Lower leg skin (tissue), 4 donors: Measurements from ENCODE around the gene TMCC1. TPM values are rescaled to one million over a fixed set of nuclear protein-coding genes. Genes with fewer than 3 reads are reported as not detected.
"Not testable (repeated sequence)": the region's sequence is repeated elsewhere in the genome, so short reads cannot be mapped to it uniquely, and the experiment has no call there.

Experiments used
- DNase-seq, 2 donors: peaks; one replicate each; pipeline ENCODE4 v3.0.0-alpha.2; 2019; ENCODE audit warnings: low spot score in 2 of 2
- H3K4me3 ChIP-seq: fragments of 200-600 bp; sonication (generic); 2 replicates; pipeline ENCODE4 v1.5.1; 2017; ENCODE audit warnings: mild to moderate bottlenecking, low read depth; ENCODE audit not compliant: poor library complexity, severe bottlenecking
- CTCF ChIP-seq, 3 donors: fragments of 450-650 bp; IDR thresholded peaks; one replicate each; pipeline ENCODE4 v1.5.1; 2016; ENCODE audit warnings: antibody characterized with exemption in 3 of 3, mild to moderate bottlenecking in 3 of 3, moderate library complexity in 2 of 3
- POLR2A ChIP-seq, 2 donors: fragments of 450-650 bp; IDR thresholded peaks; one replicate each; pipeline ENCODE4 v1.6.1; 2016 to 2017; ENCODE audit warnings: antibody characterized with exemption in 2 of 2, mild to moderate bottlenecking in 1 of 2, moderate library complexity in 1 of 2
- WGBS, 2 donors: methylation state at CpG; one replicate each; pipeline ENCODE4 v1.1.5; 2018; 5-methylcytosine and 5-hydroxymethylcytosine counted together
- intact Hi-C: fragments of 100-400 bp; cut with DNase I; formaldehyde crosslinking; loops from one replicate; pipeline ENCODE4 v1.15.0; 2023; ENCODE audit warnings: low total_unique reads
- total RNA-seq, 4 donors: library from RNA; depleted of rRNA; stranded (reverse); fragments of >200 nt; gene quantifications; one replicate each; pipeline ENCODE4 v1.1.0, GENCODE V29; 2016

TMCC1 gene
- total RNA-seq, 4 donors from 2014 or later, result 15.1 to 28.6 (median 18.8) TPM

- H3K4me3 ChIP-seq, result no peak overlapping the region
- no peak for TF ChIP-seq POLR2A (IDR thresholded peaks at IDR 0.05)
- no peak for TF ChIP-seq CTCF (IDR thresholded peaks at IDR 0.05)
- DNase-seq, result no peak
- 84 to 87% methylated on average over 2 of the region's 2 CpGs for WGBS, 2 donors
- intact Hi-C loops, result no loop called here
These were observed 24.6 kb downstream of the TMCC1 start for GRCh38 chr3:129868912-129869311.

- 66 to 77% methylated on average over 5 of the region's 5 CpGs for WGBS, 2 donors
- intact Hi-C loops, result no loop called here
These were observed 25.9 kb downstream of the TMCC1 start for GRCh38 chr3:129867506-129868124.

GRCh38 chr3:129865806-129866205, 27.7 kb downstream of the TMCC1 start:
- no peak overlapping the region for H3K4me3 ChIP-seq
- TF ChIP-seq POLR2A (IDR thresholded peaks at IDR 0.05) (no peak), CTCF (IDR thresholded peaks at IDR 0.05) (no peak)
- intact Hi-C loops, result no loop called here
- WGBS, 2 donors, result 95 to 100% methylated on average over 2 of the region's 2 CpGs
- no peak for DNase-seq

More at GRCh38 chr3:129867506-129868124, 25.9 kb downstream of the TMCC1 start:
- no peak for DNase-seq
- TF ChIP-seq POLR2A (IDR thresholded peaks at IDR 0.05), result no peak
- TF ChIP-seq CTCF (IDR thresholded peaks at IDR 0.05), result no peak
- no peak overlapping the region for H3K4me3 ChIP-seq

GRCh38 chr3:129864519-129864918, 29.0 kb downstream of the TMCC1 start:
- no peak for TF ChIP-seq CTCF (IDR thresholded peaks at IDR 0.05)
- no peak for TF ChIP-seq POLR2A (IDR thresholded peaks at IDR 0.05)
- DNase-seq, result no peak
- H3K4me3 ChIP-seq, result no peak overlapping the region
- WGBS, 2 donors, result 94 to 96% methylated on average over 1 of the region's 1 CpG
- intact Hi-C loops, result no loop called here

- 97 to 98% methylated on average over 4 of the region's 4 CpGs for WGBS, 2 donors
- H3K4me3 ChIP-seq, result no peak overlapping the region
- TF ChIP-seq CTCF (IDR thresholded peaks at IDR 0.05) (no peak), POLR2A (IDR thresholded peaks at IDR 0.05) (no peak)
- DNase-seq, result no peak
- intact Hi-C loops, result no loop called here
These were observed 34.2 kb downstream of the TMCC1 start for GRCh38 chr3:129859272-129859671.

GRCh38 chr3:129857899-129858298, 35.6 kb downstream of the TMCC1 start:
- WGBS, 2 donors, result 92 to 97% methylated on average over 1 of the region's 1 CpG
- intact Hi-C loops, result no loop called here
- TF ChIP-seq CTCF (IDR thresholded peaks at IDR 0.05) (no peak), POLR2A (IDR thresholded peaks at IDR 0.05) (no peak)

GRCh38 chr3:129856790-129857189, 36.7 kb downstream of the TMCC1 start:
- DNase-seq, intact Hi-C loops, H3K4me3 ChIP-seq: not testable (repeated sequence)
- 53 to 56% methylated on average over 5 of the region's 5 CpGs for WGBS, 2 donors

More at GRCh38 chr3:129857899-129858298, 35.6 kb downstream of the TMCC1 start:
- no peak overlapping the region for H3K4me3 ChIP-seq
- no peak for DNase-seq
